ENCODE results near the gene SLC36A1.

The SLC36A1 gene

DNA sequence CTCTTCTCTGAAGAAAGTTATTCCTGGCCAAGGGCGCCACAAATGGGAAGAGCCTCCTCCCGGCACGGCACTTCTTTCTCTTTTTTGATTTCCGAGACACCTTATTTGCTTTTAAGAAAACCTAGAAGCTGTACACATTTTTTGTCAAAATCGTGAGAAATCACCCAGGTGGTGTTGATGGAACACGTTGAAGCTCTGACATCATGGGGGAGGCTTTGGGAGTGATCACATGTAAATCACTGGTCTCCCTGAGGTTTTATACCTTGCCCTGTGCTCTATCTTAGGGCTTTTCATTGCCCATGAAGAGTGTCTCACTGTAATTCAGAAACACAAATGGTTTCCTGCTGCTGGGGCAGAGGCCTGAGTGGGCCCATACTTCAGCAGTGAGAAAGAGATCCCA is 27.4 kb downstream of the SLC36A1 start:
- TF ChIP-seq, protein P1, sequence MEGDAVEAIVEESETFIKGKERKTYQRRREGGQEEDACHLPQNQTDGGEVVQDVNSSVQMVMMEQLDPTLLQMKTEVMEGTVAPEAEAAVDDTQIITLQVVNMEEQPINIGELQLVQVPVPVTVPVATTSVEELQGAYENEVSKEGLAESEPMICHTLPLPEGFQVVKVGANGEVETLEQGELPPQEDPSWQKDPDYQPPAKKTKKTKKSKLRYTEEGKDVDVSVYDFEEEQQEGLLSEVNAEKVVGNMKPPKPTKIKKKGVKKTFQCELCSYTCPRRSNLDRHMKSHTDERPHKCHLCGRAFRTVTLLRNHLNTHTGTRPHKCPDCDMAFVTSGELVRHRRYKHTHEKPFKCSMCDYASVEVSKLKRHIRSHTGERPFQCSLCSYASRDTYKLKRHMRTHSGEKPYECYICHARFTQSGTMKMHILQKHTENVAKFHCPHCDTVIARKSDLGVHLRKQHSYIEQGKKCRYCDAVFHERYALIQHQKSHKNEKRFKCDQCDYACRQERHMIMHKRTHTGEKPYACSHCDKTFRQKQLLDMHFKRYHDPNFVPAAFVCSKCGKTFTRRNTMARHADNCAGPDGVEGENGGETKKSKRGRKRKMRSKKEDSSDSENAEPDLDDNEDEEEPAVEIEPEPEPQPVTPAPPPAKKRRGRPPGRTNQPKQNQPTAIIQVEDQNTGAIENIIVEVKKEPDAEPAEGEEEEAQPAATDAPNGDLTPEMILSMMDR (conservative IDR thresholded peaks at IDR 0.05): no peak
- peak overlapping the region; percentile 65 for H3K27ac ChIP-seq

DNA sequence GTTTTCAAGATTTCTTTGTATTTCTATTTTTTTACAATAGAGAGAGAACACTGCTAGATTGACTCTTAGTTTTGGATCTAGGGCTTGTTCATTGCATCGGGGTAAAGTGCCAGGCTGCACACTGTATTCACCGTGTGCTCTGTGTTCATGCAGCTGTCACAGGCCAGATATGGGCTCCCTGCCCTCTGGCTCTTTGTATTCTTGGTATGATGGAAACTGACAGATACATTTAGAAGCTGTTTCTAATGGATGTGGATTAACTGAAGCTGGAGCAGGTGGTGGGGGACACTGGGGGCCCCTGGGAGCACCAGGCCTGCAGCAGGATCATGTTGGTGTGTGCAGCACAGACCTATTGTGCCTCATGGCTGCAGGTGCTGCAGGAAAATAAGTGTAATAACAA is 28.0 kb downstream of the SLC36A1 start:
- TF ChIP-seq, protein P1 (conservative IDR thresholded peaks at IDR 0.05): no peak
- H3K27ac ChIP-seq: peak overlapping the region; percentile 65

DNA sequence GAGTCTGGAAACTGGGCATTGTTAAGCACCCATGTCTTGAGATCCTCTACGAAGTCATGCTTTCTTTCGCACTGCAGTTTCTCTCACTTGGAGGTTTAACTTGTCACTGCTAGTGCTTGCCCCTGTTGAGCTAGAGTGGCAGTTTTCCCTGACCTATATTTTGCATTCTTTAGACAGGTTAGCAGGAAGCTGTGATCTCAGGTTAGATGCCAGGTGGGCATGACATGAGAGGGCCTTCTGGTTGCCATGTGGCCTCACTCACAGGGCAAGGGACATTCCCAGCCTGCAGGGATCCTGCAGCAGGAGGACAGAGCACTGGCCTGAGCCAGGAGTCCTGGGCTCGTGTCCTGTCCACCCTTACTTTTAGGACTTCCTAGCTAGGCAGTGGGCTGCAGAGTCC is 28.6 kb downstream of the SLC36A1 start:
- H3K27ac ChIP-seq: peak overlapping the region; percentile 65
- TF ChIP-seq, protein P1 (conservative IDR thresholded peaks at IDR 0.05): no peak

DNA sequence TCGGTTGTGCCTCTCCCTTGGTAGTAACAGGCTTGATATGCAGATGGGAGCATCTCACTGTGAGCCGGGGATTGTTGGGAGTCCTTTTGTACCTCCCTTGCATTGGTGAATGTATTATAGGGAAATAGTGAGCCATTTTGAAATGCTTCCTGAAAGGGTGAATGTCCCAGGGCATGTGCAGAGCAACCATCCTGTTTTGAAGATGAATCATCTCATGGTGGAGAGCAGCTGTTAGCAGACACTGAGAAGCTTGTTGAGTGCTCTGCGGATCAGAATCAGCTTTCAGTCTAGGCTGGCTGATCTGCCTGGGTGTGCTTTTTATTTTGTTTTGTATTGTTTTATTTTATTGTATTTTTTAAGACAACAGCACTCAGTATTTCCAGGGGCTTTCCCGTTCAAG is 29.7 kb downstream of the SLC36A1 start:
- H3K27ac ChIP-seq: no peak overlapping the region
- TF ChIP-seq, protein P1 (conservative IDR thresholded peaks at IDR 0.05): no peak

DNA sequence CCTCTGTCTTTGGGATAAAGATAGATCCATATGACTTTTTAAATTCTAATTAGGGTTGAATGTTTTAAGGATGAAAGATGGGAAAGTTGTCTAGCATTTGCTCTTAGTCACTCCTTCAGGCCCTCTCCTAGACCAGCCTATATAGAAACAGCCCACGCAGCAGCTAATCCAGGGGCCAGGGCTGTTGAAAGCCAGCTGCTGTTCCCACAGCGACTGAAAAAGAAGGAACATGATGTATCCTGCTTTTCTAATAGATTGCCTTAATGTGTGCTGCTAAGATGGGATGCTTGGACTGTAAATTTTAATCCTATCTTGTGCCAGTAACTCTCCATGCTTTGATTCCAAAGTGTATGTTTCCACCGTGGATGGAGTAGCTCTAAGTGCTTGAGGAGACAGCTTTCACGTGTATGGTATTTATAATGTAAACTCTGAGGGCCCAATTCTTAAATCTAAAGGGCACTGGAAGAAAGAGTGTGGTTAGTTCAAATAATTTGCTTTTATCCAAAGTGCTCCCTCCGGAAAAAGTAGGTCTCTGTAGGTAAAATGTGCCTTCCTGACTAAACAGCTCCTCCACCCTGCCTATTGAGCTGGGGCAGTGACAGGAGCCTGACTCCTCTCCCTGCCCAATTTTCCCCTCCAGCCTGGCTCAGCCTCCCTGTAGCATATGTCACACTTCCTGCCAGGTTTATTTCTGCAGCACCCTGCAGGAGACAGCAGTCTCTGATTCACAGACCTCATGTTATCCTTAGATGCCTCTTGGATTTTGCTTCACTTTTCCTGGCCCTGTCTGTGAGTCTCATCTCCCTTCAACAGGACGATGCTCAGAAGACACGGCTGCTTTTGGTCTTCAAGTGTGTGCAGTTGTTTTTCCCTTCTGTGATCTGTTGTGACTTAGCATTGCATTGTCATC is 33.2 kb downstream of the SLC36A1 start:
- TF ChIP-seq, protein P1 (conservative IDR thresholded peaks at IDR 0.05): no peak
- no peak overlapping the region for H3K27ac ChIP-seq

DNA sequence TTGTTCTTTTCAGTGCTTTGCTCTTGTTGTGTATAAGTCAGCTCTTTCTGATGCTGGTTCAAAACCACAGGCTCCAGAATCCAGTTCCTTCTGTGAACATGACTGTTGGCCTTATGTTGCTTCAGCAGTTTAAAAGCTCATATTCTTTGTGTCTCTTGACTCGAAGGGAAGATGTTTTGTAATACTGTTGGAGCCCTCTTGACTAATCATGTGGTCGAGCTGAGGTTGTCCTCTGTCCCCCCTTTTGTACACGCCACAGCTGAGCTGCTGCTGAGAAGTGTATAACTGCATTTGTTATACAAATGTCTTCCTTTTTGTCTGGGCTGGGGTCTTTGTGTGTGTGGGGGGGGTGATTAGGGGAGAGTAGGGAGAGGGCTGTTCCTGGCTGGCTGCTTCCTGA is 35.8 kb downstream of the SLC36A1 start:
- TF ChIP-seq, protein P1 (conservative IDR thresholded peaks at IDR 0.05): no peak
- no peak overlapping the region for H3K27ac ChIP-seq

DNA sequence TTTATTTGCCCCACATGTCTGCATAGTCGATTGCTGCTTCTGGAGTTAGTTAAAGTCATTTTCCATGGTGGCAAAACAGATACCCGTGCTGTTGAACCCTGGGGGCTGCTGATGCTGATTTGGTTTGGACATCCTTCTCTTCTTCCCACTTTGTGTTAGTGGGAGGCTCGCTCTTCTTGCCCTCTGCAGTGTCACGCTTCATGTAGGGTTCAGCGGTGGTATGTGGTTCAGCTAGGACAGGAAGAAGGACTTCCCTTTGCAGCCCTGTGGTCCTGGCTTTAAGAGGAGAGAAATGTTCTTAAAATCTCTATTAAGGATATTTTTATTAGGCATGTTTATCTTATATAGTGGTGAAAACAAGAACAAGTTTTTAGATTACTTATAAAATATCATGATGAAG is 36.2 kb downstream of the SLC36A1 start:
- no peak overlapping the region for H3K27ac ChIP-seq

More for the DNA sequence above, 36.2 kb downstream of the SLC36A1 start:
- TF ChIP-seq, protein P1 (conservative IDR thresholded peaks at IDR 0.05): no peak
